Esophagus squamous epithelium (tissue), 4 donors: ENCODE results near the gene C4orf51.

Source experiments
- CTCF ChIP-seq, 6 experiments: fragments of 450-650 bp in 4 of 6; fragments of 200-600 bp in 2 of 6; sonication (generic) in 2 of 6; IDR thresholded peaks; one replicate each; pipeline ENCODE4 v1.5.1; 2016 to 2019; ENCODE audit warnings: antibody characterized with exemption in 6 of 6, mild to moderate bottlenecking in 4 of 6, moderate library complexity in 4 of 6
- POLR2A ChIP-seq, 4 donors: fragments of 450-650 bp; IDR thresholded peaks; one replicate each; pipeline ENCODE4 v1.6.1; 2017; ENCODE audit warnings: antibody characterized with exemption in 4 of 4, mild to moderate bottlenecking in 4 of 4, moderate library complexity in 3 of 4

- TF ChIP-seq CTCF (IDR thresholded peaks at IDR 0.05) (no peak), POLR2A (IDR thresholded peaks at IDR 0.05) (no peak)
Measured at GRCh38 chr4:145660064-145660463, 19.9 kb upstream of the C4orf51 start.
